Brain microvascular endothelial cell (primary cell): Measurements from ENCODE around the gene IL10RA.

Experiments
- DNase-seq: peaks from one replicate; pipeline ENCODE4 v3.0.0-alpha.2; 2020
- H3K27ac ChIP-seq: fragments of 250-450 bp; sonication (Bioruptor Pico); 2 replicates; pipeline ENCODE4 v1.5.1; 2020; ENCODE audit warnings: mild to moderate bottlenecking, moderate library complexity
- H3K27me3 ChIP-seq: fragments of 250-450 bp; sonication (Bioruptor Pico); replicated peaks from 2 replicates; pipeline ENCODE4 v1.5.1; 2020; ENCODE audit warnings: mild to moderate bottlenecking
- H3K36me3 ChIP-seq: fragments of 250-450 bp; sonication (Bioruptor Pico); replicated peaks from 2 replicates; pipeline ENCODE4 v1.5.1; 2020; ENCODE audit warnings: mild to moderate bottlenecking
- H3K4me3 ChIP-seq: 2 replicates; pipeline ENCODE4 v1.5.1; 2011; ENCODE audit warnings: low read depth, mild to moderate bottlenecking, control low read depth, low read length, moderate library complexity
- in situ Hi-C: cut with HindIII; loops from 2 replicates; pipeline ENCODE4 v1.10.0; 2017; ENCODE audit warnings: low sequenced_read_pairs, low pct_ligation_motif_present
- TF ChIP-seq, protein P1 (sequence below): IDR thresholded peaks from 2 replicates; pipeline ENCODE4 v1.5.1; 2011; ENCODE audit warnings: low read depth, mild to moderate bottlenecking, moderate library complexity, low read length, control low read depth, inconsistent platforms; ENCODE audit errors: missing control alignments

The IL10RA gene

DNA sequence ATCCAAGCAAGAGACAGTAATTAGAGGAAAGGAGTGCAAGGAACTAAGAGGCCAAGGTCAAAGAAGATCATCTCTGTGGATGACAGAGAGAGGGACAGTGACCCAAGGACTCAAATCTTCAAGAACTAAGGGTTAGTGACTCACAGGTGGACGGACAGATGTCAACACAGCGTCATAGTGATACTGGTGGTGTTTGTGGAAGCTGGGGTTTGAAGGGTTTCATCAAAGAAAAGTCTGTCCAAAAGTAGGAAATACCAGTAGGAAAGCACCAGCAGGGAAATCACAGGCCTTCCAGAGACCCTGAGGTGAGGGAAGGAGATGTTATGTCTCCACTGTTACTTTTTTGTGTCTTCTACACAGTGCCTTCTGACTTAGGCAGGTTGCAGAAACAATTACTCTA, 32.2 kb downstream of the IL10RA start:
- H3K36me3 ChIP-seq, result no peaks in the 10 kb centered on the region
- TF ChIP-seq, protein P1, sequence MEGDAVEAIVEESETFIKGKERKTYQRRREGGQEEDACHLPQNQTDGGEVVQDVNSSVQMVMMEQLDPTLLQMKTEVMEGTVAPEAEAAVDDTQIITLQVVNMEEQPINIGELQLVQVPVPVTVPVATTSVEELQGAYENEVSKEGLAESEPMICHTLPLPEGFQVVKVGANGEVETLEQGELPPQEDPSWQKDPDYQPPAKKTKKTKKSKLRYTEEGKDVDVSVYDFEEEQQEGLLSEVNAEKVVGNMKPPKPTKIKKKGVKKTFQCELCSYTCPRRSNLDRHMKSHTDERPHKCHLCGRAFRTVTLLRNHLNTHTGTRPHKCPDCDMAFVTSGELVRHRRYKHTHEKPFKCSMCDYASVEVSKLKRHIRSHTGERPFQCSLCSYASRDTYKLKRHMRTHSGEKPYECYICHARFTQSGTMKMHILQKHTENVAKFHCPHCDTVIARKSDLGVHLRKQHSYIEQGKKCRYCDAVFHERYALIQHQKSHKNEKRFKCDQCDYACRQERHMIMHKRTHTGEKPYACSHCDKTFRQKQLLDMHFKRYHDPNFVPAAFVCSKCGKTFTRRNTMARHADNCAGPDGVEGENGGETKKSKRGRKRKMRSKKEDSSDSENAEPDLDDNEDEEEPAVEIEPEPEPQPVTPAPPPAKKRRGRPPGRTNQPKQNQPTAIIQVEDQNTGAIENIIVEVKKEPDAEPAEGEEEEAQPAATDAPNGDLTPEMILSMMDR, result no peak
- no peak for DNase-seq
- in situ Hi-C loops, result no loop called here
- no peaks in the 10 kb centered on the region for H3K27me3 ChIP-seq
- no peak overlapping the region for H3K27ac ChIP-seq
- H3K4me3 ChIP-seq, result no peak overlapping the region

DNA sequence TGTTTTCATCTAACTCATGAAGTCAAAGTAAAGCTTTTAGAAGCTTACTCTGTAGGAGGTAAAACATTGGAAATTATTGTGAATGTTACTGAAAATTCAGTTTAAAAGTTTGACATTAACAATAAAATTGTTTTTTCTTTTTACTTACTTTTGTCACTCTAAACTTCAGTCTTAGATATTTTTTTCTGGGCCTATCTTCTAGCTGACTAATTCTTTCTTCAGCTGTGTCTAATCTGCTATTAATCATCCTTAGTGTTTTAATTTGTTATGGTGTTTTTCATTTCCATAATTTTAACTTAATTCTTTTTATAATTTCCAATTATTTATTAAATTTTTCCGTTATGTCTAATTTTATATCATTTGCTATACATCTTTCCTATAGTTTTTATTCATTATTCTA, 35.0 kb downstream of the IL10RA start:
- Histone ChIP-seq H3K4me3 (no peak overlapping the region), H3K36me3 (no peaks in the 10 kb centered on the region), H3K27me3 (no peaks in the 10 kb centered on the region), H3K27ac (no peak overlapping the region)
- TF ChIP-seq, protein P1, result no peak
- in situ Hi-C loops, result no loop called here
- no peak for DNase-seq

DNA sequence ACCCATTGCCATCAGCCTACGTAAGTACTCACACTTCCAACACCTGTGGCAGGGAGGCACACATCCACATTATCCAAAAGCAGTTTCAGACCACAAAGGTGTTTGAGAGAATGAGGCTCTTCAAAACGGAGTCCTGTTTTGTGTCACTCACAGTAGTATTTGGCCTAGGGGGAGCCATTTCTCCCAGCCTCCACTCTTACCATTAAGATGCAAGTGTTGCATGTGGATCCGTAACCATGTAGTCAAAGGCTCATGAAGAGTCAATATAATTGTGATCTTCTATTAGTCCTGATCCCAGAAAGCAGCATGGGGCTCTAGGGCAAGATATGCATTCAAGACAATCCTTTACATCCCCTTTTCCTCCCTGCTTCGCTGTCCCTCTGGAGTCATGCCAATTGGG, 41.5 kb downstream of the IL10RA start:
- TF ChIP-seq, protein P1, result no peak
- Histone ChIP-seq H3K27me3 (no peaks in the 10 kb centered on the region), H3K4me3 (no peak overlapping the region), H3K36me3 (no peaks in the 10 kb centered on the region), H3K27ac (no peak overlapping the region)
- in situ Hi-C loops, result no loop called here
- no peak for DNase-seq

DNA sequence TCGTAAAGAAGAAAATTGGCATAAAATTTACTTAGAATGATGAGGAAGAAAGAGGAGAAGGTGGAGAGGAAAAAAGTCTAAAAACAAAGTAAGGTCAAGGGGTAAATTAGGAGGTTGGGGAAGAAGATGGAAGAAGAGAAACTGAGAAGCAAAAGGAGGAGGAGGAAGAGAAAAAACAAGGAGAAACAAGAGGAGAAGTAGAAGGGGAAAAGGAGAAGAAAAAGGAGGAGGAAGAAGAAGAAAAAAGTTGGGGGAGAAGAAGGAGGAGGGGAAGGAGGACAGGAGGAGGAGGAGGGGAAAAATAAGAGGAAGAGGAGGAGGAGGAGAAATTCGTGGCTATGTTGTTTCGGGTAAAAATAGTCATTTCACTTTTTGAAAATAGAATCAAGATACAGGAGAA, 42.4 kb downstream of the IL10RA start:
- H3K4me3 ChIP-seq, result no peak overlapping the region
- no peak overlapping the region for H3K27ac ChIP-seq
- H3K27me3 ChIP-seq, result no peaks in the 10 kb centered on the region
- DNase-seq, result no peak
- H3K36me3 ChIP-seq, result no peaks in the 10 kb centered on the region
- TF ChIP-seq, protein P1, result no peak
- in situ Hi-C loops, result no loop called here

DNA sequence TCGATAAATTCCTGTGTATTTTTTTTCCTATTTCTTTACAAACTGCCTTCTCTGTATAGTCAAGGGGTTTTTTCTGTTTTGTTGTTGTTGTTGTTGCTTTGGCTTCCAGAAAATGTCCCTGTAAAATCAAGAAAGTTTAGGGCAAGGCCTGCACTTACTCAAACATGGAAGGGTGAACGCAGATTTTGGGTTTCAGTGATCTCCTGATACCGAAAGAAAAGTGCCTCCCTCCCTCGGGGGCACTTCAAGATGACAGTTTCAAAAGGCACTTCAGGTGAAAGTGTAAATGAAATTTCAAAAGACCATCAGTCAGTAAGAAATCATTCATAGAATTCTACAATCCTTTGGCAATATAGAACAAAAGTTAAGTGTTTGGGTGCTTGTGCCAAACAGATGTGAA, 47.2 kb downstream of the IL10RA start:
- in situ Hi-C loops, result no loop called here
- H3K36me3 ChIP-seq, result no peaks in the 10 kb centered on the region
- TF ChIP-seq, protein P1, result no peak
- no peaks in the 10 kb centered on the region for H3K27me3 ChIP-seq
- no peak overlapping the region for H3K4me3 ChIP-seq
- DNase-seq, result no peak
- H3K27ac ChIP-seq, result no peak overlapping the region

DNA sequence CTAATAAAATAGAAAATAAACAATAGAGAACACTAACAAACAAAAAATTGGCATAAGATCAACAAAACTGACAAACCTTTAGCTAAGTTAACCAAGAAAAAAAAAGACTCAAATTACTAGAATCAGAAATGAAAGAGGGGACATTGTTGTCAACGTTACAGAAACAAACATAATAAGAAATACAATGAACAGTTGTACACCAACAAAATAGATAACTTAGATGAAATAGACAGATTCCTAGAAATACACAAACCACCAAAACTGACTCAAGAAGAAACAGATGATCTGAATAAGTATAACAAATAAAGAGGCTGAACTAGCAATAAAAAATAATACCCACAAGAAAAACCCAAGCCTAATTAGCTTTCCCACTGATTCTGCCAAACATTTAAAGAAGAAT, 55.9 kb downstream of the IL10RA start:
- DNase-seq, result no peak
- Histone ChIP-seq H3K4me3 (no peak overlapping the region), H3K36me3 (no peaks in the 10 kb centered on the region), H3K27me3 (no peaks in the 10 kb centered on the region), H3K27ac (no peak overlapping the region)
- TF ChIP-seq, protein P1, result no peak
- in situ Hi-C loops, result no loop called here
